GM12891 (cell line): ENCODE measurements around the gene TRRAP.

Source experiments
- PAX5 ChIP-seq: IDR thresholded peaks from 2 replicates; pipeline ENCODE4 v1.6.1; 2011; ENCODE audit warnings: low read length, moderate library complexity, mild to moderate bottlenecking; ENCODE audit not compliant: insufficient read depth, severe bottlenecking
- POLR2A ChIP-seq: IDR thresholded peaks from 2 replicates; pipeline ENCODE4 v1.6.1; 2011; ENCODE audit warnings: low read depth, low read length, control low read depth
- POLR2AphosphoS5 ChIP-seq: IDR thresholded peaks from 2 replicates; pipeline ENCODE4 v1.6.1; 2011; ENCODE audit warnings: low read depth, low read length, control low read depth
- POU2F2 ChIP-seq: IDR thresholded peaks from 2 replicates; pipeline ENCODE4 v1.6.1; 2011; ENCODE audit warnings: low read depth, mild to moderate bottlenecking, control low read depth, low read length, moderate library complexity
- SPI1 ChIP-seq: IDR thresholded peaks from 2 replicates; pipeline ENCODE4 v1.6.1; 2011; ENCODE audit warnings: low read depth, low read length, control low read depth
- TAF1 ChIP-seq: IDR thresholded peaks from 2 replicates; pipeline ENCODE4 v1.6.1; 2011; ENCODE audit warnings: low read depth, low read length, control low read depth

GRCh38 chr7:98840722-98841121 is 37.6 kb upstream of the TRRAP start:
- TF ChIP-seq POLR2AphosphoS5 (no peak), TAF1 (no peak), POLR2A (no peak), PAX5 (no peak), SPI1 (no peak), POU2F2 (no peak)
